ENCODE measurements around the gene TMPRSS7. TPM values are rescaled to one million over a fixed set of nuclear protein-coding genes. Genes with fewer than 3 reads are reported as not detected.

TMPRSS7 gene
- total RNA-seq, 4 donors from 2014 or later: not detected

GRCh38 chr3:112089956-112090886 lies 55.7 kb downstream of the TMPRSS7 start:
- Histone ChIP-seq H3K4me3 (no peak overlapping the region), H3K27ac (no peak overlapping the region), H3K27me3 (no peaks in the 10 kb centered on the region), H3K4me1 (no peaks in the 10 kb centered on the region), H3K9me3 (no peaks in the 10 kb centered on the region), H3K36me3 (no peaks in the 10 kb centered on the region)
- TF ChIP-seq POLR2A (IDR thresholded peaks at IDR 0.05) (no peak), CTCF (IDR thresholded peaks at IDR 0.05) (no peak)
- intact Hi-C loops (cut with DNase I; ENCODE audit: low total_unique reads): no loop called here
- no peak for DNase-seq

DNA sequence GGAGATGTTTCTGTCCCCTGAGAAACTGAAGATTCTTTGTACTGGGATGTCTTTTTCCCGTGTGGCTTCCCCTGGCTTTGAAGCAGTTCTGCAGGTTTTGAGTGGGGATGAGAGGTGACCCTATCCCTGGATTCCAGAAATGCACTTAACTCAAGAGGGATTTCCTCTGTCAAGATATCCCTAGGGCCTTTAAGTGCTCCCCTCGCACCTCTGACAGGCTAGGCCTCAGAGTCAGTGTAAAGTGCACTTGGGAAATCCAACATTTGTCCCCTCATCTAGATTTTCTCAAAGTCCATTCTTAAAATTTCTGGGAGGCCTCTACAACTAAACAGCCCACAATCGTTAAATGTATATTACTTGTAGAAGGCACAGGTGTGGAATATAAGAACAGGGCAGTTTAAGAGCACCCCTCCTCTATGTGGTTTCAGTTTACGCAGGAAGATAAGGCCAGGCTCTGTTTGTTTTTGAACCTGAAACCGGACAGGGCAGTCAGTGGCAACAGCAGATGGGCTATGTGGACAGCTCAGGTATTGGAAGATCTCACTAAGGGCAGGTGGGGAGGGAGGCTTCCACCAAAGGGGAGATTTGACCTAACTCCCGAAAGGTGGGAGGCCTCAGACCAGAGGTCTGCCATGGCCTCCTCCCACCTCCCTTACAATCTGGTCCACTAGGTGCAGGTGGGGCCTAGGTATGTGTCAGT lies 56.5 kb downstream of the TMPRSS7 start:
- H3K36me3 ChIP-seq: no peaks in the 10 kb centered on the region
- no peaks in the 10 kb centered on the region for H3K9me3 ChIP-seq
- no peaks in the 10 kb centered on the region for H3K4me1 ChIP-seq
- H3K27ac ChIP-seq: no peak overlapping the region
- TF ChIP-seq CTCF (IDR thresholded peaks at IDR 0.05) (no peak), POLR2A (IDR thresholded peaks at IDR 0.05) (no peak)
- DNase-seq: no peak
- intact Hi-C loops (cut with DNase I; ENCODE audit: low total_unique reads): no loop called here
- H3K27me3 ChIP-seq: no peaks in the 10 kb centered on the region
- H3K4me3 ChIP-seq: no peak overlapping the region

- Histone ChIP-seq H3K27me3 (no peaks in the 10 kb centered on the region), H3K4me1 (no peaks in the 10 kb centered on the region), H3K9me3 (no peaks in the 10 kb centered on the region), H3K36me3 (no peaks in the 10 kb centered on the region), H3K4me3 (no peak overlapping the region), H3K27ac (no peak overlapping the region)
- TF ChIP-seq POLR2A (IDR thresholded peaks at IDR 0.05) (no peak), CTCF (IDR thresholded peaks at IDR 0.05) (no peak)
- DNase-seq: no peak
- intact Hi-C loops (cut with DNase I; ENCODE audit: low total_unique reads): no loop called here
These were observed 58.1 kb downstream of the TMPRSS7 start for GRCh38 chr3:112092496-112093179.

- intact Hi-C loops (cut with DNase I; ENCODE audit: low total_unique reads): no loop called here
- Histone ChIP-seq H3K27me3 (no peaks in the 10 kb centered on the region), H3K9me3 (no peaks in the 10 kb centered on the region), H3K36me3 (no peaks in the 10 kb centered on the region), H3K4me3 (no peak overlapping the region), H3K27ac (no peak overlapping the region), H3K4me1 (no peaks in the 10 kb centered on the region)
- no peak for DNase-seq
- TF ChIP-seq CTCF (IDR thresholded peaks at IDR 0.05) (no peak), POLR2A (IDR thresholded peaks at IDR 0.05) (no peak)
These were observed 58.6 kb downstream of the TMPRSS7 start for GRCh38 chr3:112093180-112093522.

Measured in uterus (tissue), 4 donors.